HG03457 (cell line): Measurements from ENCODE around the gene PAF1.
A peak's percentile ranks its signal among the peaks of the same experiment; 100 is the strongest.

Source experiments
- ATAC-seq: cut with Tn5 transposase; IDR thresholded peaks from one replicate; pipeline ENCODE4 v1.9.1; 2021; ENCODE audit warnings: moderate number of reproducible peaks; ENCODE audit not compliant: unreplicated experiment

PAF1 gene

GRCh38 chr19:39417463-39418181, 26.7 kb upstream of the PAF1 start:
- ATAC-seq: no peak

GRCh38 chr19:39416152-39417120, 25.5 kb upstream of the PAF1 start:
- ATAC-seq: no peak

GRCh38 chr19:39415111-39416046, 24.5 kb upstream of the PAF1 start:
- no peak for ATAC-seq

GRCh38 chr19:39413911-39414608, 23.2 kb upstream of the PAF1 start:
- ATAC-seq: no peak

- no peak for ATAC-seq
Measured at GRCh38 chr19:39413272-39413910, 22.5 kb upstream of the PAF1 start.

GRCh38 chr19:39412867-39413271, 22.0 kb upstream of the PAF1 start:
- no peak for ATAC-seq

- ATAC-seq: peak; percentile 43
Measured at GRCh38 chr19:39412100-39412866, 21.4 kb upstream of the PAF1 start, which contains the start of gene PLEKHG2. TSS of gene PLEKHG2 (plus strand) at chr19:39412669. CDS start at chr19:39414087, 1,418 bp downstream.

GRCh38 chr19:39411832-39412099, 20.9 kb upstream of the PAF1 start:
- ATAC-seq: peak; percentile 12

GRCh38 chr19:39411081-39411831, 20.4 kb upstream of the PAF1 start:
- no peak for ATAC-seq

GRCh38 chr19:39410831-39411080, 19.9 kb upstream of the PAF1 start:
- ATAC-seq: no peak

GRCh38 chr19:39410017-39410830, 19.3 kb upstream of the PAF1 start:
- no peak for ATAC-seq

GRCh38 chr19:39409208-39410016, 18.5 kb upstream of the PAF1 start:
- no peak for ATAC-seq

GRCh38 chr19:39408392-39409207, 17.7 kb upstream of the PAF1 start:
- no peak for ATAC-seq

- no peak for ATAC-seq
Measured at GRCh38 chr19:39407660-39408391, 16.9 kb upstream of the PAF1 start.

GRCh38 chr19:39407410-39407659, 16.4 kb upstream of the PAF1 start:
- no peak for ATAC-seq
